CD4-positive, alpha-beta T cell treated with Interleukin-17A for 4 hours (primary cell): ENCODE results near the gene CSMD2.

Experiments used
- DNase-seq: peaks from one replicate; pipeline ENCODE4 v3.0.0-alpha.2; 2020; ENCODE audit warnings: mixed read lengths

Gene CSMD2

GRCh38 chr1:33791251-33791650 is 373.8 kb downstream of the CSMD2 start:
- DNase-seq, result no peak

- no peak for DNase-seq
Measured at GRCh38 chr1:33790577-33790976, 374.5 kb downstream of the CSMD2 start.

- no peak for DNase-seq
Measured at GRCh38 chr1:33784876-33785275, 380.2 kb downstream of the CSMD2 start.

GRCh38 chr1:33782776-33783175 is 382.3 kb downstream of the CSMD2 start:
- DNase-seq, result no peak

- DNase-seq, result no peak
Measured at GRCh38 chr1:33781652-33782051, 383.4 kb downstream of the CSMD2 start.

- DNase-seq, result no peak
Measured at GRCh38 chr1:33777337-33777736, 387.7 kb downstream of the CSMD2 start.

- DNase-seq, result no peak
Measured at GRCh38 chr1:33768821-33769220, 396.2 kb downstream of the CSMD2 start.

GRCh38 chr1:33768106-33768505 is 396.9 kb downstream of the CSMD2 start:
- DNase-seq, result no peak

- DNase-seq, result no peak
Measured at GRCh38 chr1:33764149-33764548, 400.9 kb downstream of the CSMD2 start.

GRCh38 chr1:33763406-33763805 is 401.6 kb downstream of the CSMD2 start:
- DNase-seq, result no peak

- no peak for DNase-seq
Measured at GRCh38 chr1:33762962-33763361, 402.1 kb downstream of the CSMD2 start.

- no peak for DNase-seq
Measured at GRCh38 chr1:33762109-33762830, 402.8 kb downstream of the CSMD2 start.

GRCh38 chr1:33758698-33759097 is 406.3 kb downstream of the CSMD2 start:
- DNase-seq, result no peak

- DNase-seq, result no peak
Measured at GRCh38 chr1:33753087-33753856, 411.8 kb downstream of the CSMD2 start.

GRCh38 chr1:33745942-33746341 is 419.1 kb downstream of the CSMD2 start:
- no peak for DNase-seq

GRCh38 chr1:33743221-33743998 is 421.6 kb downstream of the CSMD2 start:
- DNase-seq, result no peak

- no peak for DNase-seq
Measured at GRCh38 chr1:33742663-33743062, 422.4 kb downstream of the CSMD2 start.

GRCh38 chr1:33741749-33742148 is 423.3 kb downstream of the CSMD2 start:
- DNase-seq, result no peak

GRCh38 chr1:33740040-33740744 is 424.8 kb downstream of the CSMD2 start:
- no peak for DNase-seq

GRCh38 chr1:33738976-33739375 is 426.1 kb downstream of the CSMD2 start:
- DNase-seq, result no peak

- no peak for DNase-seq
Measured at GRCh38 chr1:33738536-33738935, 426.5 kb downstream of the CSMD2 start.

- no peak for DNase-seq
Measured at GRCh38 chr1:33736496-33736895, 428.5 kb downstream of the CSMD2 start.

GRCh38 chr1:33735624-33736023 is 429.4 kb downstream of the CSMD2 start:
- no peak for DNase-seq
